HuH-7 (cell line): ENCODE measurements around the gene NDUFA13.
"Not testable (repeated sequence)": the region's sequence is repeated elsewhere in the genome, so short reads cannot be mapped to it uniquely, and the experiment has no call there.

ENCODE experiments used
- DNase-seq: peaks from one replicate; pipeline ENCODE4 v3.0.0; 2011; ENCODE audit warnings: low spot score

NDUFA13 gene

DNA sequence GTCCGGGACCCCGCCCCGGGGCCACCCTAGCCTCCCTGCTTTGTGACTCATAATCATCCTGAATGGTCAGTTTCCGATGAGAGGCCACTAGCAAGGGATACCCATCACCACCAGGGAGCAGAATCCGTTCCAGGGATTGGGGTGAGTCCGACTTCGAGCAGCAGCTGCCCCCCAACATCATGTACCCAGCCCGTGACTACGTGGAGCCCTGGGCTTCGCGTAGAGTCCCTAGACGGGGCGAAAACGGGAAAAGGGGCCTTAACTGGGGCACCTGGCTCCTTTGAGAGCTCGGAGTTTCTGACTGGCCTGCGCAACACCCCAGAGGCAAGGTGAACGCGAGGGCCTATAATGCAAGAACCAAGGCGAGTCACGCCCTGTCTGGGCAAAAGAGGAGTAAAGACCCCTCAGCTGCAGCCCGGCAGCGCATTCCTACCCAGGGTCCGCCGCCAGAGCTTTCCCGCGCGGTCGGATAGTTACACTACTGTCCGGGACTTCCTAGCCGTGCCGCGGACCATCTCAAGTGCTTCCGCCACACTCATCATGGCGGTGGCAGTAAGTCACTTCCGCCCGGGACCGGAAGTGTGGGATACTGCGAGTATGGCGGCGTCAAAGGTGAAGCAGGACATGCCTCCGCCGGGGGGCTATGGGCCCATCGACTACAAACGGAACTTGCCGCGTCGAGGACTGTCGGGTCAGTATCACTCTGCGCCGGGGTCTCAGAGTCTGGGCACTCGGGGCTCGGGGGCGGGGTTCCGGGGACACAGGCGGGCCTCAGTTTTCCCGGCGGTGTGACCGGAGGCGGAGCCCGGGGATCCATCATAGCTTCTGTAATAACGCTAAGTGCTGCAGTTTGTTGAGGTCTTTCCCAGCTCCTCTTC lies at the start of gene NDUFA13:
Gene NDUFA13 (plus strand): TSS at position 584 of the 878 bp plus-strand sequence. CDS start 14 bp downstream, at position 598.
- DNase-seq, result peak; percentile 98

DNA sequence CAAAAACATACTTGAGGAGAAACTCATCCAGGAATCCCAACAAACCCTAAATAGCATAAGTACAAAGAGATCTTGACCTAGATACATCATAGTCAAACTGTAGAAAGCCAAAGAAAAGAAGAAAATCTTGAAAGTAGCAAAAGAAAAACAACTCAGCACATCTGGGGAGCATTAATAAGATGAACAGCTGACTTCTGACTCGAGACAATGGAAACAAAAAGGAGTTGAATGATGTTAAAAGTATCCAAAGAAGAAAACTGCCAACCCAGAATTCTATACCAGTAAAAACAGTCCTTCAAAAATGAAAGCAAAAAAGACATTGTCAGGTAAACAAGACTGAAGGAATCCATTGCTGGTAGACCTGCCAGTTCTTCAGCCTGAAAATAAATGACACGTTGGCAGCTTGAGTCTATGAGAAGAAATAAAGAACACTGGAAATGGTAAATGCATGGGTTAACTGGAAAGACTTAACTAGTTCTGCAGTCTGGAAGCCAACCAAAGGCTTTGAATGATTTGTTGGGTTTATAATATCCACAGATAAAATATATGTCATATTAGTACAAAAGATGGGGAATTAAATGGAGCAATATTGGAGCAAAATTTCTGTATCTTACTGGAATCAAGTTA lies 47.5 kb upstream of the NDUFA13 start:
- no peak for DNase-seq

DNA sequence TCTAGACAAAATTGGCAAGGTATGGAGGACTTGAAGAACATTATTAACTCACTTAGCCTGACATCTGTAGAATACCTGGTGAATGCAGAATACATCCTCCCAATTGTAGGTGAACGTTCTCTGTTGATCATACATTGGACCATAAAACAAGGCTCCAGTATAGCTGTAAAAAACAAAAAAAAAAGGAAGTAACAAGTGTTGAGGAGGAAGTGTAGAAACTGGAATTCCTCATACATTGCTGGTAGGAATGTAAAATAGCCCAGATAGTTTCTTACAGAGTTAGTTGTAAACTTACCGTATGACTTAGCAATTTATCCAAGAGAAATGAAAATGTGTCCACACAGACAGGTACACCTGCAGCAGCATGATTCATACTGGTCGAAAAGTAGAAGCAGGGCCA lies 45.4 kb upstream of the NDUFA13 start:
- no peak for DNase-seq

DNA sequence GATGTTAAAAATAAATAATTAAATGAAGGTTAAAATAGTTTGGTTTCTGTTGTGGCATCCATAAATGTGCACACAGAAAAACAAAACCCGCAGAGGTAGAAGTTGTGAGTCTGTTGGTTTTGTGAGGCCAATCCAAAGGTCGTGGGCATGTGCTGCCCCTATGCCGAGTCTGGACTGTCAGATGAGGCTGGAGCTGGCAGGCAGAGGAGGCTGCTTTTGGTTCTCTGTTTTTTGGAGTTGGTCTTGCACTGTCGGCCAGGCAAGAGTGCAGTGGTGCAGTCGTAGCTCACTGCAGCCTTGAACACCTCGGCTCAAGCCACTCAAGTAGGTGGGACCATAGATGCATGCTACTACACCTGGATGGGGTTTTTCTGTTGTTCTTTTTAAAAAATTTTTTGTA lies 44.3 kb upstream of the NDUFA13 start:
- DNase-seq, result no peak

DNA sequence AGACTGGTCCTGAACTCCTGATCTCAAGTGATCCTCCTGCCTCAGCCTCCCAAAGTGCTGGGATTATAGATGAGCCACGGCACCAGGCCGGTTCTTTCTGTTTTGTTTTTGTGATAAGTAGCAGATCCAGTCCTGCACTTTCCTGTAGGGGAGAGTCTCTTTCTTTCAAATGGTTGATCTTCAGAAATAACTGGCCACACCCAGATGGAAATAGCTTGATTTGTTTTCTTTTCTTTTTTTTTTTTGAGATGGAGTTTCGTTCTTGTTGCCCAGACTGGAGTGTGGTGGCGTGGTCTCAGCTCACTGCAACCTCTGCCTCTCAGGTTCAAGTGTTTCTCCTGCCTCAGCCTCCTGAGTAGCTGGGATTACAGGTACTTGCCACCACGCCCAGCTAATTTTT lies 43.9 kb upstream of the NDUFA13 start:
- DNase-seq, result not testable (repeated sequence)

DNA sequence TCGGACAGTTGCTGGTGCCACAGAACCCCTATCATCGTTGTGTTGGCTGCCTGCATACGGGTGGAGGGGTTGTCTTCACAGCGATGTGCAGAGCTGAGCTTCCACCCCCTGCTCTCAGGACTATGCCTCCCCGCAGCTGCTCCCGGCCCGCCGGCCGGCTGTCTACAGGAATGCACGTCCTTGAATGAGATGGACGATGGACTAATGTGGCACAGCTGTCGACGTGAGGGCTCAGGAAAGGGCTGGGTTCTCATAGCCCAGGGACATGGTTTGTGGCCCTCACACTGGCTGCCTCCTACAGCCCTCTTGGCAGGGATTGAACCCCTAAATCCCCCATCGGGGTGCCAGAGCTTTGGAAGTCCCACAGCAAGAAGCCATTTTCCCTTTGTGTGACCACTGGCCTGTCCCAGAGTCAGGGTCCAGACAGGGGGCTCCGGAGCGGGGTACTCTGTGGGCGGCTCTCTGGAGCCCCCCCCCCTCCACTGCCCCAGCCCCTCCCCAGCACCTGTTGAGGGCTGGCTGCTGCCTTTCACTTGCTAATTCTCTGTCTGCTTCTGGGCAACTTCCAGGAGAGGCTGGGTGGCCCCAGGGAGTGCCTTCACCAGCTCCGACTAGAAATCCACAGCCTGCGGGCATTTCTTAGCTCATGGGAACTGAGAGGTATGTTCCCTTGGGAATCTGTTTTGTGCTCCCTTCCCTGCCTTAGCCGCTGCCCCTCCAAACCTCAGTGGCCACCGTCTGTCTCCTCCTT lies 40.8 kb upstream of the NDUFA13 start:
- DNase-seq, result no peak

DNA sequence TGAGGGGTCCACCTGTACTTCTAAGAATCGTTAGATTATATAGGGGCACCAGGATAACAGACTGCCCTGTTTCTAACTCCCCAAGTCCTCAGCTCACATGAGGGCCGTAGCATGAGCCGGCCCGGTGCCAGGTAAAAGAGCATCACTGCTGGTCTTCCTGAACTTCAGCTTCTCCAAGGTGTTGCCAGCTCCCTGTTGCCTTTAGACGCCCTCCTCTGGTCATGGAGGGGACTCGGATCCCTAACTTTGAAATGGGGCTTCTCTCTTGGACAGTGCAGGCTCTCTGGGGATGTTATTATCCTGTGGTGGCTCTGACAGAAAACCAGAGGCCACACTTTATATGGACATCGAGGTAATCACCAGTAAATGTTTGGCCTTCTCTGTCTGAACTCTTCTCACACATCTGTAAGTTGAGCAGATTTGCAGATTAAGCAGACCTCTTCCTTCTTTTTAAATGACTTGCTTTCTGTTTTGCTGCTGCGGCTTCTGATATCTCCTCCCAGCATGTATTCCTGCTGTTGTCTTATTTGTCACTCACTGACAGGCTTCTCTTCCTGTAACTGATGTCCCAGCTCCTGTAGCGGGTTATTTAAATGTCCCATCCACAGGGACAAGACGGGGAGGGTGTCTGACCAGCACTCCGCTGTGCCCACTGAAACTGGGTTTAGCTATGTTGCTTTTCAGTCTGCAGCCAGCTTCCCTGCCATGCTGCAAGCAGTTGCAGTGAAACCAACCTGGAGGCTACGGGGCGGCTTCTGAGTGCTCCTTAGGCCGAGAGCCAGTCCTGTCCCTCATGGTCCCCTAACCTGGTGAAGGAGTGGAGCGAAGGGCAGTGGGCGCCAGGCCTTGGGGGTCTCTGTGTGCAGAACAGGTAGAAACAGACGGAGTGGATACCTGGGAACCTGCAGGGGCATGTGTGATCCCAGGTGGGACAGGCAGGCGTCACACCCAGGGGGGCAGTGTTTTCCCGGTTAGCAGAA lies 39.9 kb upstream of the NDUFA13 start:
- peak; percentile 72 for DNase-seq

DNA sequence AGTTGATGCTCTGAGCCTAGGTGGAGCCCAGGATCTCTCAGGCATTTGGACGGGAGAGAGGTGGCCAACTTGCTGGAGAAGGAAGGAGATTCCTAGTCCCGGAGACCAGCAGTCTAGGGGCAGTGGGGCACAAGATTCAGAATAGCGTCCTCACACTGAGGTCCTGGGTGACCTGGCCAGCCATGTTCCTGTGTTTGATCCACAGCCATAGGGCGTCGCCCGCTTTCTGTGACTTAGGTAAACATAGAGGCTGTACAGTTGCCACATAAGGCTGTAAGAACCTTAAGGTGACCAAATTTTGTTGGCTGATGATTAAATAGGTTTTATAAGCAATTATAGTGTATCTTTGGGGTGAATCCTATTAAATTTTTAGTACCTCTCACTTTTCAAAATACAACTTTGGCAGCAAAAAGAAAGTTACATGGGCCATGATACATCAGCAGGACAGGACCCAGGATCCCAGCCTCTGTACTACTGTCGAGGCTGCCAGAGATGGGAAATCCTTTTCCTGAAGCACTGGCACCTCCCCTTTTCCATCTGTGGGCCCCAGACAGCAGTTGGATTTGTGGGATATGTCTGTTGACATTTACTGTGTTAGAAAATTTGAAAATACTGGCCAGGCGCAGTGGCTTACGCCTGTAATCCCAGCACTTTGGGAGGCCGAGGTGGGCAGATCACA lies 38.2 kb upstream of the NDUFA13 start:
- peak; percentile 60 for DNase-seq

DNA sequence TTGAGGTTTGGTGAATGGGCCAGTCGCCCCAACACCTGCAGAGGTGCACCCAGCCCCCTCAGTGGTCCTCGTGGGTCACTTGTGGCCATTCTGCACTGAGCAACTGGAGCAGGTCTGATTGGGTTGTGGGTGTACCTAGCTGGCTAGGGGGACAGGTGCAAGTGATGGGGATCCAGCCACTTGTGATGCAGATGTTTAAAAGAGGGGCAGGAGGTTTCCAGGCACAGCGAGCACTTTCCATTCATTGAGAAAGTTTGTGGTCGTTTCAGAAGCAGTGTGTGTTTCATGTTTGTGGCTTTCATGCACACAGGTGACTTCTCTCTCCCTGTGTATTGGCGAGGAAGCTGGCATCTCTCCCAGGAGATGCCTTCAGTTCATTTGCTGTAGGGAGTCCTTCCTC lies 35.3 kb upstream of the NDUFA13 start:
- DNase-seq, result no peak

DNA sequence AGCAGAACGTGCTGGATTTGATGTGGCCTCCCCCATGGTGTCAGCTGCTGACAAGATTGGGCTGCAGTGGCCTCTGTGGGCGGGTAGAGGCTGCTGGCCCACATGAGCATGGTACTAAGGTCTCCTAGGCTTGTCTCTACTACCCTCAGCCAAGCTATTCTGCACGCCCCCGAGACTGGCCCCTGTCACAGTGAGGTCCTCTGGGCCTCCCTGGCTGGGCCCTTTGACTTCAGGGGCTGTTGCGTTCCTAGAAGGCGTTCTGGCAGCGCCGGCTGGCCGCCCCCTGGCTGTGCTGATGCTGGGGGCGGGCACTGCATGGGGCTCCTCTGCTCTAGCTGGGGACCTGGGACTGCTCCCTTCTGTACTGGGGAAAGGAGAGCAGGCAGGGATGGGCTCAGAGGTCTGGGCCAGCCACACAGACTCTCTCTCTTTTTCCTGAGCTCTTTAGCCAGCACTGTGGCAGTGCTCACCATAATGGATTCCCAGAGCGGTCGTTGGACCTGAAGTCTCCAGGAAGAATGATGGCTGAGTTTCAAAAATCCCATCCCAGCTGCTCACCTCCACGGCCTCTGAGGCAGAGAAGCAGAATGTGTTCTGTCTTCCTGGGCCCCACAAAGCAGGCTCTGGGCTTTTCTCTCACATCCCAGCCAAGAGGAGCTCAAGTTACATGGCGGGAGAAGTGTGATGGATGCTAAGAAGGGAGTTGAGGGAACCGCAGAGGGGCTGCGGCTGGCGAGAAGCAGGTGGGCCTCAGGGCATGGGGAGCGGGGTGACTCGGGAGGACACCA lies 33.0 kb upstream of the NDUFA13 start:
- DNase-seq, result no peak

DNA sequence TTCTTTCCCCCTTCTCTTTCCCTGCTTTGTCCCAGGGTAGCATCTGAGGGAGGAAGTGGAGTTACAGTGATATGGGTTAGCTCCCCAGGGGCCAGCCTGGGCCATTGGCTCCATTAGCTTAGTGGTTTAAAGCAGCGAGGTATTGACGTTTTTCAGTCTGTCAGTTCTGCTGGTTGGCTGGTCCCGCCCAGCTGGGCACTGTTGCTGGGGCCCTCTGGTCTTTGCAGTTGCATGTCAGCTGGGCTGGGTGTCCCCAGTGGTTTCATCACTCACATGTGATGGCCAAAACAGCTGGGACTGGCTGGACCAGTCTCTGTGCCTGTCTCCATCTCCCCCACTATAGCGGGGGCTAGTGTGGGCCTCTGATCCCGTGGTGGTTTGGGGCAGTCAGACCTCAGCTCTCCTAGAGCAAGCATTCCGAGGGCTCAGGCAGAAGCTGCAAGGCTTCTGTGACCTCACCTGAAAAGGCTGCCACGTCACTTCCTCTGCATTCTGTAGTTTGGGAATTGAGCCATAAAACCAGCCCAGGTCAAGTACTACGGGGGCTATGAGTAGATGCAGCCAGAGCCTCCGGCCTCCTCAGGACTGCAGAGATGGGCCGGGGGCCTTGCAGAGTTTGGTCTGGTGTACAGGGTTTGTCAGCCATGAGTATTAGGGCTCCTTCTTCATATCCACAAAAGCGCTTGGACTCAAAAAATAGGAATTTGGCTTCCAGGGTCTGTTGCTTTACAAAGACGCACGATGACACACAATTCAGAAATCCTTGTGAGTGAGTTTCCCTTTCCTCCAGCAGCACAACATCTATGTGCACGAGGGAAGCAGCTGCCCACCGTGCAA lies 30.6 kb upstream of the NDUFA13 start:
- no peak for DNase-seq

DNA sequence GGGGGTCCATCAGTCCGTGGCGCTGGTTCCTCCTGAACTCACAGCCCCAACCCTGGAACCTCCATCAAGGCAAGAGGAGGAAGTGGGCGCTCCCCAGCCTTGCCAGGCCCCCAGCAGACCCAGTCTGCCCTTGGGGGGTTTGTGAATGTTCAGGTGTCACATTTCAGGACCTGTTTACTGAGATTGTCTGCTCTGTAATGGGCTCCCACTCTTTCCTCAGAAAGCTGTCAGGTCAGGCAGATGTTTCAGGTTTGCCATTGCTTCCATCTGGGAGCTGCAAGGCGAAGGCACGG lies 30.1 kb upstream of the NDUFA13 start:
- DNase-seq, result no peak

DNA sequence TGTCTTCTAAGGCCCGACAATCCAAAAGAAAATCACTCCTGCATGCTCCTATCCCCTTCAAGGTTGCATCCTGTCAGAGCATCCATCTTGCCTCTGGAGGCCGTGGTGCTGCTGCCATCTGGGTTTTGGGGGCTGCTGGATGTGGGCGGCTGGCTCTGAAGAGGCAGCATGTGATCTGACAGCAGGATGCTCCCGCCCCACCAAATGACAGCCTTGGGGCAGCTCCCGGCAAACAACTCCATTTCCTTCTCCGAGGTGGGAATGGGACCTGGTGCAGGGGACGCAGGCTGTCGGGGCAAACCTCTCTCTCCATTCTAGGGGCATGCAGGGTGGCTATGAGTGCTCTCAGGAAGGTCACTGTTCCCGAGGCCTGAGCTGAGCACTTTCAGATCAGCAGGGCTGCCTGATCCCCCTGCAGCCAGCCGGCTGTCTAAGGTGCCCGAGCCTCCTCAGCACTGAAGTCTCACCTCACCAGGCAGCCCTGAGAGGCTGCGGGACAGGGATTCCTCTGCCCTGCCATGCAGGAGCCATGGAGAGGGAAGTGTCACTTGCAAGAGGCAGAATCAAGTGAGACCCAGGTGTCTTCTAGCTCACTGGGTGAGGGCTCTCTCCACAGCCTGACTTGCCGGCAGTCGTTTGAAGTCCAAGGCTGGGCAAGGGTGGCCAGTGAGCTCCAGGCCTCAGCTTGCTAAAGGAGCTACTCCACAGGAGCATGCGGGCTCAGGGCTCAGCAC lies 29.5 kb upstream of the NDUFA13 start:
- DNase-seq, result no peak

DNA sequence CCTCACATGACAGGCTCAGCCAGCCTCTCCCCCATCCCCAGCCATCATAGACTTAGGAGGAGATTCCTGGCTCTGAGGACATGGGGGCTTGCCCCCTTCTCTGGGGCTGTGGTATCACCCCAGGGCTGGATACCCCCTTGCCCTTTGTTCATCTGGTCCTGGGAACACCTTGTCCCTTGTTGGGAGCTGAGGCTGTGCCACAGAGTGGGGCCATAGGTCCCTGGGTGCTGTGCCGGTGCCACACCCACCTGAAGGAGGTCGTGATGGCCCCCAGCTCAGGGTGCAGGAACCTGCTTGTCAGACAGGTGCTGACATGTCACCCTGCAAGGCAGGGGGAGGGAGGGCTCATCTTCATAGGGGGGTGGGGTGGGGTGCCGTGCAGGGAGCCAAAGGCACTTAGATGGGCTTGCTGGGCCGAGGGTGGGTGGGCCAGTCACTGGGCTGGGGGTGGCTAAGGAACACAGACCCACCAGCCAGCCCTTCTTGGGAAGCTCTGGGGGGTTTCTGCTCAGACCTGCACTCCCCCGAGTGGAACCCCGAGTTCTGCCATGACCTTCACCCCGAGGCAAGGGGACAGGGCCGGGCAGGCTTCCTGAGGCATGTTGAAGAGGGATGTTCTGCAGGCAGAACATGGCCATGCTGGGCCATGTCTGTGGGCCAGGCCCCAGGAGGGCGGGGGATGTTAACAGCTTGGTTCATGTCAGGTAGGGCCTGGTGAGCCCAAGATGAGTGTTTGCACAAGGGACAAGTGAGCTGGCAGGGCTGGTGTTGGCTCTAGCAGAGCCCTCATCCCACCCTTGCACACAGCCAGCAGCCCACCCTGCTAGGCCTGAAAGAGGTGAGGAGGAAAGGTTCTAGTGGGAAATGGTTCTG lies 28.7 kb upstream of the NDUFA13 start:
- DNase-seq, result no peak

DNA sequence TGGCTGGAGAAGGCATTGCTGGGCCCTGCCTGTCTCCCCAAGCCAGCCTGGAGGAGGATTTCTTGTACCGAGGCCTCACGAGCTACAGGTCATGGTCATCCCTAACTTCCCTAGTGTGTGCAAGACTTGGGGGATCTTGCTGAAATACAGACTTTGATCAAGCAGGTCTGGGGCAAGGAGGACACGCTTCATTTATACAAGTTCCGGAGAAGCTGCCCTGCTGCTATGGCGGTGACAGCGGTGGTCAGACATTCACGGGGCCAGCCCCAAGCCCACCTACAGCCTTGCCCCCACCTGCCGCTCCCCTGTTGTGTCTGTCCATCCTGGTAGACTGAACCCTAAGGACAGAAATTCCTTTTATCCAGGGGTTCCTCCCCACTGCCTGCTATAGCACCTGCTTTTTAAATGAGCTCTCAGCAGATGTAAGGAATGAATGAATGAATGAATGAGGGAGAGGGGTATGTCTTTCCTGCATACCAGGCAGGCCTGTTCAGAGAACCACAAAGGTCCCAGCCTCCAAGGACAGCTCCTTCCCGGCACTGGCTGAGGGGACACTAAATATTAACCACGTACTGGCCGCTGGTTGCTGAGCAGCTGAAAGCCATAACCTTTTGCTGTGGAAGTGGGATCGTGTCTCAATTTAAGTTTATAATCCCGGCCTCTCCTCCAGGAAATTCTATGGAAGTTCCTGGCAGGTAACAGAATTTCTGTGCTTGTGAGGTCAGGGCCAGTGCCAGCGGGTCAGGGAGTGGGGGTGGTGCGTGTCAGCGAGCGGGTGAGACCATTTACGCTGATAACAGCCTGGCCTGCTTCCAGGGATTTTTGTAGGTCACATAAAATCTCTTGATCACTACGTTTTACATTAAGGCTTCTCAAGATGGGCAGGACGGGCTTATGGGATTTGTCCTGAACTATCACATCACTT lies 27.8 kb upstream of the NDUFA13 start:
- no peak for DNase-seq

DNA sequence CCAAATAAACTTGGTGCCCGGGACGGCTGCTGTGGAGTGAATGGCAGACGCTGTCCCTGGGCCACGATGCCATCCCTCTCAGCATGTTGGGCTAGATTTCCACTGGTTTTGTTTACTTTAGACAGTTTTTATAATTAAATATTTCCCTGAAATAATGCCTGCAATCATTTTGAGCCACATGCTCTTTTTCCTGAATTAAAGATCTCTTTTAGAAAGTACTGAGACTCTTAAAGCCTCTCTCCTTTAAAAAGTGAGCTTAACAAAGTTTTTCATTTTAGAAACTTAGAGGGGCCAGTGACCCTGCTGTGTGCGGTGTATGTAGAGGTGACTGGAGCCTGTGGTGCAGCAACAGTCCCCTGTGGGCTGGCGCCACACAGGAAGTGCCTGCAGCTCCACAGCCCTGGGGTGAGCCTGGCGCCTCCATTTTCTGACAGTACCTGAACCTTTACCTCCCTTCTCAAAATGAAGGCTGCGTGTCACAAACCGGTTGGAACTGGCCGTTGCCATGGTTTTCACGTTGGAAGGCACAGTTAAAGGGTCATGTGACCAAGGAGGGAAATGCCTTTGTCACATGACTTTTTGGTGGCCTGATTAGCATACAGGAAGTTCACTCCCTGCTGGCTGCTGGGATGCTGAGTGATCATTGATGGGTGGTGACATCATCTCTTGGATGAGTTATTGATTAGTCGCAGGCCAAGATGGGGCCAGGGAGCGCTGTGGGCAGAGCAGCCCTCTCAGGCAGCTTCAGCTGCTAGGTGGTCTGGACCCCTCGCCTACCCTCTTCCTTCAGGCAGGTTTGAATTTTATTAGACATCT lies 26.9 kb upstream of the NDUFA13 start:
- peak; percentile 53 for DNase-seq
